Neural crest cell (in vitro differentiated cells): ENCODE measurements around the gene TERB1. TPM values are rescaled to one million over a fixed set of nuclear protein-coding genes. Genes with fewer than 3 reads are reported as not detected.

Source experiments
- DNase-seq: peaks from one replicate; pipeline ENCODE4 v3.0.0; 2021; ENCODE audit warnings: low read depth, mixed read lengths, low spot score
- H3K27ac Mint-ChIP-seq: one replicate; pipeline ENCODE4 v1.8.0; 2021; ENCODE audit warnings: mild to moderate bottlenecking, mixed read lengths; ENCODE audit not compliant: unreplicated experiment
- H3K27me3 Mint-ChIP-seq: 2 replicates; pipeline ENCODE4 v1.8.0; 2021; ENCODE audit warnings: low read depth, mild to moderate bottlenecking, mixed read lengths
- H3K36me3 Mint-ChIP-seq: 2 replicates; pipeline ENCODE4 v1.8.0; 2021; ENCODE audit warnings: low read depth, mild to moderate bottlenecking, mixed read lengths
- H3K4me1 Mint-ChIP-seq: 2 replicates; pipeline ENCODE4 v1.8.0; 2021; ENCODE audit warnings: mixed read lengths
- H3K4me3 Mint-ChIP-seq: one replicate; pipeline ENCODE4 v1.8.0; 2021; ENCODE audit warnings: mild to moderate bottlenecking, mixed read lengths
- H3K9me3 Mint-ChIP-seq: 2 replicates; pipeline ENCODE4 v1.8.0; 2021; ENCODE audit warnings: mixed read lengths
- CTCF ChIP-seq: fragments of 200-600 bp; sonication (generic); conservative IDR thresholded peaks from 2 replicates; pipeline ENCODE4 v1.5.0; 2021; ENCODE audit warnings: antibody characterized with exemption, mild to moderate bottlenecking
- total RNA-seq: library from RNA; stranded (reverse); gene quantifications from 2 replicates; pipeline ENCODE4 v1.2.1, GENCODE V29; 2021

TERB1 gene
- total RNA-seq, 1 donor from 2014 or later: 0.26 TPM

- Mint-ChIP-seq H3K4me1 (no peaks in the 10 kb centered on the region), H3K27me3 (peaks cover 69% of the 10 kb centered on the region), H3K9me3 (no peaks in the 10 kb centered on the region), H3K4me3 (no peak overlapping the region), H3K27ac (no peak overlapping the region), H3K36me3 (no peaks in the 10 kb centered on the region)
- DNase-seq: no peak
- TF ChIP-seq CTCF: no peak
Observed at GRCh38 chr16:66847533-66848067, 46.2 kb upstream of the TERB1 start.

GRCh38 chr16:66846831-66847230 is 45.4 kb upstream of the TERB1 start:
- no peak overlapping the region for H3K4me3 Mint-ChIP-seq
- peaks cover 76% of the 10 kb centered on the region for H3K27me3 Mint-ChIP-seq
- no peak for DNase-seq
- no peaks in the 10 kb centered on the region for H3K36me3 Mint-ChIP-seq
- H3K27ac Mint-ChIP-seq: no peak overlapping the region
- no peak for TF ChIP-seq CTCF
- H3K4me1 Mint-ChIP-seq: no peaks in the 10 kb centered on the region
- H3K9me3 Mint-ChIP-seq: no peaks in the 10 kb centered on the region

GRCh38 chr16:66846266-66846665 is 44.9 kb upstream of the TERB1 start:
- TF ChIP-seq CTCF: no peak
- no peak overlapping the region for H3K27ac Mint-ChIP-seq
- H3K27me3 Mint-ChIP-seq: peaks cover 82% of the 10 kb centered on the region
- DNase-seq: no peak
- H3K36me3 Mint-ChIP-seq: no peaks in the 10 kb centered on the region
- H3K4me1 Mint-ChIP-seq: no peaks in the 10 kb centered on the region
- no peaks in the 10 kb centered on the region for H3K9me3 Mint-ChIP-seq
- peak overlapping the region; percentile 71 for H3K4me3 Mint-ChIP-seq

- no peak for DNase-seq
- Mint-ChIP-seq H3K27me3 (peaks cover 84% of the 10 kb centered on the region), H3K36me3 (no peaks in the 10 kb centered on the region), H3K4me3 (peak overlapping the region; percentile 71), H3K27ac (no peak overlapping the region), H3K4me1 (no peaks in the 10 kb centered on the region), H3K9me3 (no peaks in the 10 kb centered on the region)
- TF ChIP-seq CTCF: no peak
Observed at GRCh38 chr16:66845791-66846221, 44.4 kb upstream of the TERB1 start.

- no peaks in the 10 kb centered on the region for H3K4me1 Mint-ChIP-seq
- no peaks in the 10 kb centered on the region for H3K9me3 Mint-ChIP-seq
- H3K4me3 Mint-ChIP-seq: peak overlapping the region; percentile 68
- H3K27me3 Mint-ChIP-seq: peaks cover 88% of the 10 kb centered on the region
- H3K27ac Mint-ChIP-seq: peak overlapping the region; percentile 27
- no peak for DNase-seq
- TF ChIP-seq CTCF: no peak
- no peaks in the 10 kb centered on the region for H3K36me3 Mint-ChIP-seq
Observed at GRCh38 chr16:66845080-66845410, 43.7 kb upstream of the TERB1 start.
